ENCODE data around the gene MUC5AC.

The MUC5AC gene

GRCh38 chr11:1218256-1218787 is 60.6 kb downstream of the MUC5AC start:
- no peaks in the 10 kb centered on the region for H3K4me1 ChIP-seq (ENCODE audit: insufficient read depth, low read length)
- H3K27me3 ChIP-seq (ENCODE audit: control insufficient read depth in 1 of 2, insufficient read depth in 2 of 2, low read length in 2 of 2), result peaks cover 0 to 30% of the 10 kb centered on the region in 2 donors
- no peak overlapping the region for H3K27ac ChIP-seq (ENCODE audit: low read depth, low read length)
- no peaks in the 10 kb centered on the region for H3K9me3 ChIP-seq (ENCODE audit: low read length)
- H3K36me3 ChIP-seq (ENCODE audit: insufficient read depth, low read length), result no peaks in the 10 kb centered on the region
- no peak overlapping the region for H3K9ac ChIP-seq (ENCODE audit: low read length)
- H3K4me3 ChIP-seq (ENCODE audit: low read depth in 1 of 2, low read length in 2 of 2), result no peak overlapping the region

GRCh38 chr11:1218788-1219445 is 61.2 kb downstream of the MUC5AC start:
- Histone ChIP-seq H3K9ac (ENCODE audit: low read length) (no peak overlapping the region), H3K27me3 (ENCODE audit: control insufficient read depth in 1 of 2, insufficient read depth in 2 of 2, low read length in 2 of 2) (peaks cover 0 to 36% of the 10 kb centered on the region in 2 donors), H3K36me3 (ENCODE audit: insufficient read depth, low read length) (no peaks in the 10 kb centered on the region), H3K4me1 (ENCODE audit: insufficient read depth, low read length) (no peaks in the 10 kb centered on the region), H3K27ac (ENCODE audit: low read depth, low read length) (no peak overlapping the region), H3K4me3 (ENCODE audit: low read depth in 1 of 2, low read length in 2 of 2) (no peak overlapping the region), H3K9me3 (ENCODE audit: low read length) (no peaks in the 10 kb centered on the region)

DNA sequence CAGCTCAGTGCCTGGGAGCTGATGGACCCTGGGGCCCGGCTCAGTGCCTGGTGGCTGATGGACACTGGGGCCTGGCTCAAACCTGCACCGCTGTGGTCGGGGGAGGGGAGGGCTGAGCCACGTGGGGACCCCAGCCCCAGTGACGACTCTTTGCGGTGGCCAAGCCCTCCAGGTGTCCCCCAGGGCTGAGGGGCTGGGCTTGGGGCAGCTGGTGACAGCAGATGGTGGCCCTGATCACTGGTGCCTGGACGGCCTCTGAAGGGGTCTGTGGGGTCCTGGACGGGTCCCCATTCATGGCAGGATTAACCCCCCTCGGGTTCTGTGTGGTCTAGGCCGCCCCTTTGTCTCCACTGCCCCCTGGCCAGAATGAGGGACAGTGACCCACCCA is 61.7 kb downstream of the MUC5AC start:
- Histone ChIP-seq H3K4me3 (ENCODE audit: low read depth in 1 of 2, low read length in 2 of 2) (no peak overlapping the region), H3K4me1 (ENCODE audit: insufficient read depth, low read length) (no peaks in the 10 kb centered on the region), H3K9me3 (ENCODE audit: low read length) (no peaks in the 10 kb centered on the region), H3K27me3 (ENCODE audit: control insufficient read depth in 1 of 2, insufficient read depth in 2 of 2, low read length in 2 of 2) (peaks cover 0 to 39% of the 10 kb centered on the region in 2 donors), H3K27ac (ENCODE audit: low read depth, low read length) (no peak overlapping the region), H3K9ac (ENCODE audit: low read length) (no peak overlapping the region), H3K36me3 (ENCODE audit: insufficient read depth, low read length) (no peaks in the 10 kb centered on the region)

DNA sequence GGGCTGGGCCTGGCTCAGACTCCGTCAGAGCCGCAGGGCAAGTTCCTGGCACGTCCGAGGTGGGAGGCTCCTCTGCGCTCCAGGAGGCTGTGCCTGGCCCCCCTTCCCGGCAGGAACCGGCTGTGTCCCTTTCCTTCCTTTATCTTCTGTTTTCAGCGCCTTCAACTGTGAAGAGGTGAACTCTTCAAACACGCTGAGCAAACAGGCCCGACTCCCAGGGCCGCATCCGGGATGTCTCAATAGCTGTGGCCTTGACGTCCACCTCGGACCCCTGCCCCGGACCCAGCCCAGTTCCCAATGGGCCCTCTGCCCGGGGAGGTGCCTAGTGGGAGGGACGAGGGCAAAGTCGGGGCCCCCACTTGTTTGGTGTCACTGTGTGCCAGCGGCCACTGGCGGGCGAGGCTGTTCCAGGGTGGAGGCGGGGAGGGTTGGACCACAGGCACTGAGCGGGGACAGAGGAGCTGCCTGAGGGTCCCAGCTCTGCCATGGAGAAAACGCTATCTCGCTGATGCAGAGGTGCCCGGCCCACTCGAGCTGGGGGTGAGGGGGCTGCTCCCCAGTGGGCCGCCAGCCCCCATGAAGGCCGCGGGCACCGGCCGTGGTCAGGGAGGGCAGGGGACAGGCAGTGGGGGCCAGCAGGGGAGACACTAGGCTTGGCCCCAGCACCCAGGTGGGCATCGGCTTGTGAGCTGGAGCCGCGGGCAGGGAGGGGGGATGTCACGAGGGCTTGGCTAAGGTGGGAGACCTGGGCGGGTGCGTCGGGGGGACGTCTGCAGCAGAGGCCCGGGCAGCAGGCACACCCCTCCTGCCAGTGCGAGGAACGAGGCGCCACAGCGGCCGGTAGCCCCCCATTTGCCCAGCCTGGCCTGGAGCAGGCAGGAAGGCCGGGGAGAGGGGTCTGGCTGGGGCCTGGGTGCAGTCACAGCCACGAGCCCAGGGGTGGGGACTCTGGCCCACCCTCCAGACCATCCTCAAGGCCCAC is 62.4 kb downstream of the MUC5AC start:
- H3K9ac ChIP-seq (ENCODE audit: low read length), result no peak overlapping the region
- H3K4me1 ChIP-seq (ENCODE audit: insufficient read depth, low read length), result no peaks in the 10 kb centered on the region
- H3K36me3 ChIP-seq (ENCODE audit: insufficient read depth, low read length), result no peaks in the 10 kb centered on the region
- H3K4me3 ChIP-seq (ENCODE audit: low read depth in 1 of 2, low read length in 2 of 2), result no peak overlapping the region
- H3K9me3 ChIP-seq (ENCODE audit: low read length), result no peaks in the 10 kb centered on the region
- peaks cover 0 to 39% of the 10 kb centered on the region in 2 donors for H3K27me3 ChIP-seq (ENCODE audit: control insufficient read depth in 1 of 2, insufficient read depth in 2 of 2, low read length in 2 of 2)
- no peak overlapping the region for H3K27ac ChIP-seq (ENCODE audit: low read depth, low read length)

GRCh38 chr11:1220941-1221721 is 63.4 kb downstream of the MUC5AC start:
- Histone ChIP-seq H3K36me3 (ENCODE audit: insufficient read depth, low read length) (no peaks in the 10 kb centered on the region), H3K4me1 (ENCODE audit: insufficient read depth, low read length) (no peaks in the 10 kb centered on the region), H3K4me3 (ENCODE audit: low read depth in 1 of 2, low read length in 2 of 2) (no peak overlapping the region), H3K27me3 (ENCODE audit: control insufficient read depth in 1 of 2, insufficient read depth in 2 of 2, low read length in 2 of 2) (peaks cover 0 to 39% of the 10 kb centered on the region in 2 donors), H3K9ac (ENCODE audit: low read length) (no peak overlapping the region), H3K27ac (ENCODE audit: low read depth, low read length) (no peak overlapping the region), H3K9me3 (ENCODE audit: low read length) (no peaks in the 10 kb centered on the region)

DNA sequence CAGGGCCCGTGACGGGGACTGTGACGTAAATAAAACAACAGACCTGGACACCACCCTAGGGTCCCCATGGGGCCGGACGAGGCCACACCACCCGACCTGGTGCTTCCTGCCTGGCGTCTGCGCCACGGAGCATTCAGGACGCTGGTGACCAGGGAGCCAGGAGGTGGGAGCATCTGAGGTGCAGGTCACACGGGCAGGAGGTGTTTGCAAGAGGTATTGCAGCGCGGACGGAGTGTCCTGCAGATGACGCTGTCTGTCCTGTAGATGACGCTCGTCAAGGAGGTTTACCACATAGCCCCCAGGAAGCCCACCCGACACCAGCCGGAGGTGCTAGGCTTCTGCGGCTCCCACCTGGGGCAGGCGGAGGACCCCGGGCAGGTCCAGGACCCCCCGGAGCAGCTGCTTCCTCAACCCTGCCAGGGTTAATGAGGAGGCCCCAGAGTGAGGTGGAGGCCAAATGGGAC is 64.1 kb downstream of the MUC5AC start:
- no peak overlapping the region for H3K27ac ChIP-seq (ENCODE audit: low read depth, low read length)
- no peaks in the 10 kb centered on the region for H3K9me3 ChIP-seq (ENCODE audit: low read length)
- H3K27me3 ChIP-seq (ENCODE audit: control insufficient read depth in 1 of 2, insufficient read depth in 2 of 2, low read length in 2 of 2), result peaks cover 0 to 39% of the 10 kb centered on the region in 2 donors
- H3K4me3 ChIP-seq (ENCODE audit: low read depth in 1 of 2, low read length in 2 of 2), result no peak overlapping the region
- H3K4me1 ChIP-seq (ENCODE audit: insufficient read depth, low read length), result no peaks in the 10 kb centered on the region
- no peaks in the 10 kb centered on the region for H3K36me3 ChIP-seq (ENCODE audit: insufficient read depth, low read length)
- no peak overlapping the region for H3K9ac ChIP-seq (ENCODE audit: low read length)

DNA sequence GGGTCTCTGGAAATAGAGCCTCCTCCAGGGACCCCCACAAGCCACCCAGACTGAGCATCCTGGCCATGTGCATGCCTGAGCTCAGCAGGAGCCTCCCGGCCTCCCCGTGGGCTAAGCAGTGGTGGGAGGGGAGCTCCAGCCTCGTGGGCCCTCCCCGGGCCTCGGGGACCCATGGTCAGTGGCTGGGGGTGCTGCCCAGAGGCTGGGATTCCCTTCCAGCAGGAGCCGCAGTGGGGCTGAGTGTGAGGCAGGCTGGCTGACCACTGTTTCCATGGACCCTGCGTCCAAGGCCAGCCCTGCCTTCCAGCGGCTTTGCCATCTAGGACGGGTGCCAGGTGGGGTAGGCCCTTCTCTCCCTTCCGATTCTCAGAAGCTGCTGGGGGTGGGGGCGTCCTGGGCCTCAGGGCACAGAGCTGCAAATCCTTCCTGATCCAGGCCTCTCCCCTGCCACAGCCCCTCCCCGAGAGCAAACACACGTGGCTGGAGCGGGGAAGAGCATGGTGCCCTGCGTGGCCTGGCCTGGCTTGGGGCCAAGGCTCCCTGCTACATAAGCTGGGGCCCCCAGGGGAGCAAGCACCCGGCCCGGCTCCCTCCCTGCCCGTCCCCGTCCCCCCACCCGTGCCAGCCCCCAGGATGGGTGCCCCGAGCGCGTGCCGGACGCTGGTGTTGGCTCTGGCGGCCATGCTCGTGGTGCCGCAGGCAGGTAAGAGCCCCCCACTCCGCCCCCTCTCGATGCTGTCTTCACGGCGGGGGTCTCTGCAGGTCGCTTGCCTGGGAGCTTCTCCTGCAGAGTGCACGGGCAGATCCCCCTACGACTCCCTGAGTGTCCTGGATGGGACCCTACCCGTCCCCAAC is 65.0 kb downstream of the MUC5AC start, which contains the start of gene MUC5B:
MUC5B (plus strand) TSS at position 576 of the 855 bp plus-strand sequence; CDS start at position 634, 58 bp downstream.
- no peaks in the 10 kb centered on the region for H3K9me3 ChIP-seq (ENCODE audit: low read length)
- no peak within 1 kb of the TSS for H3K27ac ChIP-seq (ENCODE audit: low read depth, low read length)
- H3K4me1 ChIP-seq (ENCODE audit: insufficient read depth, low read length), result no peaks in the 10 kb centered on the region
- no peaks in the 10 kb centered on the region for H3K36me3 ChIP-seq (ENCODE audit: insufficient read depth, low read length)
- no peak within 1 kb of the TSS for H3K4me3 ChIP-seq (ENCODE audit: low read depth in 1 of 2, low read length in 2 of 2)
- peaks cover 0 to 46% of the 10 kb centered on the region in 2 donors for H3K27me3 ChIP-seq (ENCODE audit: control insufficient read depth in 1 of 2, insufficient read depth in 2 of 2, low read length in 2 of 2)
- no peak within 1 kb of the TSS for H3K9ac ChIP-seq (ENCODE audit: low read length)

GRCh38 chr11:1223346-1224110 is 65.8 kb downstream of the MUC5AC start:
- Histone ChIP-seq H3K36me3 (ENCODE audit: insufficient read depth, low read length) (no peaks in the 10 kb centered on the region), H3K4me1 (ENCODE audit: insufficient read depth, low read length) (no peaks in the 10 kb centered on the region), H3K9me3 (ENCODE audit: low read length) (no peaks in the 10 kb centered on the region), H3K4me3 (ENCODE audit: low read depth in 1 of 2, low read length in 2 of 2) (no peak overlapping the region), H3K27me3 (ENCODE audit: control insufficient read depth in 1 of 2, insufficient read depth in 2 of 2, low read length in 2 of 2) (peaks cover 0 to 44% of the 10 kb centered on the region in 2 donors), H3K27ac (ENCODE audit: low read depth, low read length) (no peak overlapping the region), H3K9ac (ENCODE audit: low read length) (no peak overlapping the region)

GRCh38 chr11:1224111-1224490 is 66.3 kb downstream of the MUC5AC start:
- no peaks in the 10 kb centered on the region for H3K36me3 ChIP-seq (ENCODE audit: insufficient read depth, low read length)
- no peak overlapping the region for H3K9ac ChIP-seq (ENCODE audit: low read length)
- no peak overlapping the region for H3K4me3 ChIP-seq (ENCODE audit: low read depth in 1 of 2, low read length in 2 of 2)
- H3K27me3 ChIP-seq (ENCODE audit: control insufficient read depth in 1 of 2, insufficient read depth in 2 of 2, low read length in 2 of 2), result peaks cover 0 to 43% of the 10 kb centered on the region in 2 donors
- H3K27ac ChIP-seq (ENCODE audit: low read depth, low read length), result no peak overlapping the region
- no peaks in the 10 kb centered on the region for H3K4me1 ChIP-seq (ENCODE audit: insufficient read depth, low read length)
- H3K9me3 ChIP-seq (ENCODE audit: low read length), result no peaks in the 10 kb centered on the region
